Skeletal muscle cell (primary cell): ENCODE data around the gene IFT80.
"Not testable (repeated sequence)": the region's sequence is repeated elsewhere in the genome, so short reads cannot be mapped to it uniquely, and the experiment has no call there.

ENCODE experiments used
- DNase-seq: peaks from one replicate; pipeline ENCODE4 v3.0.0-alpha.2; 2010; ENCODE audit warnings: low read depth
- H3K4me3 ChIP-seq: 2 replicates; pipeline ENCODE4 v1.5.1; 2011; ENCODE audit warnings: low read depth, mild to moderate bottlenecking, control low read depth, low read length, moderate library complexity

Gene IFT80

DNA sequence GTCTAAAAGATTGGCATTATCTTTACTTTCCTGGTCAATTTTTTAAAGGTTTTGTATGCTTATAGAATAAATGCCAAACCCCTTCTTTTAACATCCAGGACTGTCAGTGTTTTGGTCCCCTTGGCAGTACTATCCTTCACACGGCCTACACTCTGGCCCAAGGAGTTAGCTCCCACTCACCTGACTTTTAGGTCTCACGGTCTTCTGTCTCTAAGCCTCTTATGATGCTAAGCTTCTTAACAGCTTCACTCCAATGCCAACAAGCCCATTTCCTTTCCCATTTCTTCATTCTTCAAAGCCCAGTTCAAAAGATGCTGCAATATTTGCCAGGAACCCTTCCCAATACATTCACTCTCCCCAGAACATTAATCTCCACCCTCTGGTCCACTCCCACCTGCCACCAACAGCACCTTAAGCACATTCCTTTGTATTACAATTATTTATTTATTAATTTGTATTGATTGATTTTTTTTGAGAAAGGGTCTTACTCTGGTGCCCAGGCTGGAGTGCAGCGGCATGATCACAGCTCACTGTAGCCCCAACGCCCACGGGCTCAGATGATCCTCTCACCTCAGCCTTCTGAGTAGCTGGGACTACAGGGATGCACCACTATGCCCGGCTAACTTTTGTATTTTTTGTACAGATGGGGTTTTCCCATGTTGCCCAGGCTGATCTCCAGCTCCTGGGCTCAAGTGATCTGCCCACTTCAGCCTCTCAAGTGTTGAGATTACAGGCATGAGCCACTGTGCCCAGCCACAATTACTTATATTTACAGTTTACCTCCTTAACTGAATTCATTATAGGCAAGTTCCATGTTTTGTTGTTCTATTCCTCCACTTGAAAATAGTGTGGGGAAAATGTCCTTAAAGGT, 27.8 kb downstream of the IFT80 start:
- no peak overlapping the region for H3K4me3 ChIP-seq
- no peak for DNase-seq

DNA sequence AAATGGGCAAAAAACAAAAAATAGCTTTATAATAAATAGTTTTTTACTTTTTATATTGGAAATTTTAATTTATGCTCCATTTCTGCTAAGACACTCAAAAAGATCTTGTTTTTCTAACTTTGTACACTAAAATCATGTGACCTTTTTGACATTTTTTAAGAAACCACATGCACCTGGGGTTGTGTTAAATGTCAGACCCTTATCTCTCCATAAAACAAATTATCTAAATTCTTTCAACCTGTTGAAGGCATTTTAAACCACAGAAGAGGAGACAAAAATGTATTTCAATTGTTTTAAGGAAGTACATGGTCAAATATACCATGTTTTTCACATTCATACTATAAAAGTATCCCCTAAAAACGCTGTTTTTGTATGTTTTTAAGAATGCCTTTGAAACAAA, 29.2 kb downstream of the IFT80 start:
- DNase-seq: no peak
- no peak overlapping the region for H3K4me3 ChIP-seq

DNA sequence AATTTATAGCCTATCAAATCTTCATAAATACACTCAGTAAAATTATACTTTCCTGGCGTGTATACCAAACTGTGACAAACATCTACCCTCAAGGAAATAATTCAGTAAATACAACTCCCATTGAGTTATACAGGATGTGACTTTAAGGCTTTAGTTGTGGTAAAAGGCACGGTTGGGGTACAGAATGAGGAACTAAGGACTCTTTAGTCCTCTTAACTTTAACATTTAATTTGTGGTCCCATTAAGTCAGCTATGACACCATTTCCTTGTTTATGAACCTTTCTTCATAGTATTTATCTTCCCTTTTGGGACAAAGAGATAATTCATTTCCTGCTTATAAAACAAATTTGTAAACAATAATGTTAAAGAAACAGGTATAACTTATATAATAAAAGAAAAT, 30.2 kb downstream of the IFT80 start:
- no peak for DNase-seq
- H3K4me3 ChIP-seq: no peak overlapping the region

DNA sequence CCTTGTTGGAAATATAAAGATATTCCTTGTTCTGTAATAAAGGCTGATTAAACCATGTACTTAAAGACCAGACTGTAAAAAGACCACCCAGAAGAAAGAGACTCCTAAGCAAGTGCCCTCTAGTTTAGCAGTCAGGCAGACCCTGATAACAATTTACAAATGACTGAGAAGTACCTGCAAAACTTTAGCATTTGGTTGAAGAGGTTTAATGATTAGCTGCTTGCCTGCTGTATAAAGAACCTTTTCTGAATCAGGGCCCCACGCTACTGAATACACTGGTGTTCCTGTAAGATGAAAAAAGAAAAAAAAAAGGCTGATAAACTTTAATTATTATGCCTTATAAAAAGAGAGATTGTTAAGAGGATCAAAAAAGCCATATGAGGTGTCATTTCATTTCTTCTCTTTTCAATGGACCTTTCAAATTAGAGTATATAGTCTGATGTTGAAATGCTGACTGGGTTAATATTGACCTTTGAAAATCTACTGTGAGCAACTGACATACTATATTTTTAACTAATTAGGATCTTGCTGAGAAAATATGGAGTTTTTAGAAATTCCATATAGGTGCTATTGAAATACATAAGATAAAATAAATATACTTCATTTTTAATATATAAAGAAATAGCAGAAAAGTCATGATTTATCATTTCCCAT, 33.0 kb downstream of the IFT80 start:
- no peak overlapping the region for H3K4me3 ChIP-seq
- DNase-seq: no peak

DNA sequence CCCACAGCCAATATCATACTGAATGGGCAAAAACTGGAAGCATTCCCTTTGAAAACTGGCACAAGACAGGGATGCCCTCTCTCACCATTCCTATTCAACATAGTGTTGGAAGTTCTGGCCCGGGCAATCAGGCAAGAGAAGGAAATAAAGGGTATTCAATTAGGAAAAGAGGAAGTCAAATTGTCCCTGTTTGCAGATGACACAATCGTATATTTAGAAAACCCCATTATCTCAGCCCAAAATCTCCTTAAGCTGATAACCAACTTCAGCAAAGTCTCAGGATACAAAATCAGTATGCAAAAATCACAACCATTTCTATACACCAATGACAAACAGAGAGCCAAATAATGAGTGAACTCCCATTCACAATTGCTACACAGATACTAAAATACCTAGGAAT, 36.1 kb downstream of the IFT80 start:
- H3K4me3 ChIP-seq, DNase-seq: not testable (repeated sequence)

DNA sequence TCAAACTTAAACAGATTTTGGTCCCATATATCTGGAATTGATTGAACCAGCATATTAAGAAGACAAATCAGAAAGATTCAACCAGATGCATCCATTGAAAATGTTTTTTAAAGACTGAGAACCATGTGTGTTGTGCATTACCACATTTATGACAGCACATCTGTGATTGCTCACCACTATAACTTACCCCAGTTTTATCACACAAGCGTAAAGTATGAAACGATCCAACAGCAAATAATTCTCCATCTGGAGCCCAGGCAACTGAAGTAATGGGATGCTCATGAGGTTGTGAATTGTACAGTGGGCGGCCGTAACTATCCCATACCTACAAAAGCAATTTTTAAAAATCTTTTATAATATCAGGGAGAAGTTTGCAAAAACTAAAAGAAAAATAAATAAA, 43.2 kb downstream of the IFT80 start:
- H3K4me3 ChIP-seq: no peak overlapping the region
- DNase-seq: no peak

DNA sequence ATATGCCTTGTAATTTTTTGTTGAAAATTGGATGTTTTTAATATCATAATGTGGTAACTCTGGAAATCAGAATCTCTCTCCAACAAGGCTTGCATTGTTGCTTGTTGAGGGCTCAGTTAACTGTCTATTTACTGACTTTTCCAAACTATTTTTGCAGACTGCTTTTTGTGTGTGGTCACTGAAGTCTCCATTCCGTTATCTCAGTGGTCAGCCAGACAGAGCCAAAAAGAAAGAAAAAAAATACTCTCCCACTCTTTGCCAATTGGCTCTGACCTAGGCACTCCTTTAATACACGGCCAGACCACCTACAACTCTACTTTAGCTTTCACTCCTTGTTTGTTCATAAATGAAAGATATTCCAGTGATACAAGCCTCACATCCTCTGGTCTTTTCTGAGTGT, 52.5 kb downstream of the IFT80 start:
- H3K4me3 ChIP-seq: no peak overlapping the region
- DNase-seq: no peak

DNA sequence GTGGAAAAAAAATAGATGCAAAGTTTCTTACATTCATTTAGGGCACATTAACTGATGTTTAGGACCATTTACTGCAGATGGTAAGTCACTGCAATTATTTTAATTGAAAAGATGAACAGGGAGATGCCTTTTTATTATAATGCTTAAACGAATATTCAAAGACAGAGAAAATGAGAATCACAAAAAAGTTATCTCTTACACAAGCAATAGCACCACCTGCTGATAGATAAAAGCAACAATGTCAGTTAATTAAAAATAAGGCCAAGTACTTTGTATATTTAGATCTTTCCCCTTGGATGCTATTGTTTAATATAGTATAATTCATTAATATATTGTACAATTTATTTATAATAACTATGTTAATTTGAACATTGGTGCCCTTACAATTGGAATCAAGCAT, 55.9 kb downstream of the IFT80 start:
- H3K4me3 ChIP-seq: no peak overlapping the region
- no peak for DNase-seq

DNA sequence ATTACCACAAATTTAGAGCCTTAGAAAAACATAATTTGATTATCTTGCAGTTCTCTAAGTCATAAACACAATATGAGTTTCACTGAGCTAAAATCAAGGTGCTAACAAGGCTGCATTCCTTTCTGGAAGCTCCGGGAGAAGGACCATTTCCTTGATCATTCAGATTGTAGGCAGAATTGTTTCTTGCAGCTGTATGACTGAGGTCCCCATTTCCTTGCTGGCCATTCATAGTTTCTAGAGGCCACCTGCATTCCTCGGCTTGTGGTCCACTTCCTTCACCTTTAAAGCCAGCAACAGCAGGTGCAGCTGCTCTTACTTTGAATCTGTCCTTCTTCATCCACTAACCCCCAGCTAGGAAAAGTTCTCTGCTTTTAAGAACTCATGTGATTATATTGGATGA, 58.7 kb downstream of the IFT80 start:
- no peak for DNase-seq
- no peak overlapping the region for H3K4me3 ChIP-seq

DNA sequence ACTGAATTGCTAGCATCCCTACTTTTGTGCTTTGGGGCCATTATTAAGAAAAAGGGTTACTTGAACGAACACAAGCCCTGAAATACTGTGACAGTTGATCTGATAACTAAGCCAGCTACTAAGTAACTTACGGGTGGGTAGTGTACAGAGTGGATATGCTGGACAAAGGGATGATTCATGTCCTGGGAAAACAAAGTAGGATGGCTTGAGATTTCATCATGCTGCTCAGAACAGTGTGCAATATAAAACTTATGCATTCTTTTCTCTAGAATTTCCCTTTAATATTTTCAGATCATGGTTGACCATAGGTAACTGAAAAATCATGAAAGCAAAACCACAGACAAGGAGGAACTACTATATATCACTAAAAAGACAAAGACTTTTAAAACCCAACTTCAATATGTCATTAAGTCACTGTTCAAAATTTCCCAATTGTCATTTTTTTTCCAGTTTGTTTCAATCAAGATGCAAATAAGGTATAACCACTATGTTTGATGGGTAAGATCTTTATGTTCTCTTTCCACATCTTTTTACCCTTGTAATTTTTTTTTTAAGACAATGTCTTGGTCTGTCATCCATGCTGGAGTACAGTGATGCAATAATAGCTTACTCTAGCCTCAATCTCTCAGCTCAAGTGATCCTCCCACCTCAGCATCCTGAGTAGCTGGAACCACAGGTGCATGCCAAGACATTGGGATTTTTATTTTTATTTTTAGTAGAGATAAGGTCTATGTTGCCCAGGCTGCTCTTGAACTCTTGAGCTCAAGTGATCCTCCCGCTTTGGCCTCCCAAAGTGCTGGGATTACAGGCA, 67.7 kb downstream of the IFT80 start:
- no peak overlapping the region for H3K4me3 ChIP-seq
- DNase-seq: peak; percentile 88

DNA sequence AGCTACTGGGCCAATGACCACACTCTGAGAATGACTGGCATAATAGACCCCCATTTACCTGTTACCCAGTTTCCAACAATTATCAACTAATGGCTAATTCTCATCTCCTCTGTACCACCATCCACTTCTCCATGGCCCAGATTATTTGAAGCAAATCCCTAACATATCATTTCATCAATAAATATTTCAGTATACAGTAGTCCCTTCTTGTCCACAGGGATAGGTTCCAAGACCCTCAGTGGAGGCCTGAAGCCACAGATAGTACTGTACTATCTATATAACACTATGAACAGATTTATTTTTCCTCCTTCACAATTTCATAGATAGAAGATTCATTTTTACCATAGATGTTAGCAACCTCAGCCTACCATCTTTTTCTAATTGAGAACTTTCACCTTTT, 68.3 kb downstream of the IFT80 start:
- H3K4me3 ChIP-seq: no peak overlapping the region
- no peak for DNase-seq

DNA sequence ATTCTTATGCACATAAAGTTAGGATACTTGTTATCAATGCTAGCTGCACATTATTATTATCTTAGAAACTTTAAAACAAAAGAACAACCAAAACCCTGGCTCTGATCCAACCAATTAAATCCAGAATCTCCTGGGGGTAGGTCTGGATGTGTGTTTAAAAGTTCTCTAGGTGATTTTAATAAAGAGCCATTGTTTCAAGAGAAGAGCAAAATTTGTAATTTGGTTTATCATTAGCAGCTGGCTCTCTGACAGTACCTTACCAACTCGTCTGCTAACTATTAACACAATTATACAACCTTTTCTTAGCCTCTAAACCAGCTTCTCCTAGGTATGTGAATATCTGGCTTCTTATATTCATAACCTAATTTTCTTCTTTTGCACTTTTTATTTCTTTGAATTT, 68.9 kb downstream of the IFT80 start:
- DNase-seq: no peak
- H3K4me3 ChIP-seq: no peak overlapping the region

DNA sequence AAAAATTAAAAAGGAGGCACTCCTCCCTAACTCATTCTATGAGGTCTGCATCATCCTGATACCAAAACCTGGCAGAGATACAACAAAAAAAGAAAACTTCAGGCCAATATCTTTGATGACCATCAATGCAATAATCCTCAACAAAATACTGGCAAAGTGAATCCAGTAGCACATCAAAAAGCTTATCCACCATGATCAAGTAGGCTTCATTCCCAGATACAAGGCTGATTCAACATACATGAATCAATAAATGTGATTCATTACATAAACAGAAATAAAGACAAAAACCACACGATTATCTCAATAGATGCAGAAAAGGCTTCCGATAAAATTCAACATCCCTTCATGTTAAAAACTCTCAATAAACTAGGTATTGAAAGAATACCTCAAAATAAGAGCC, 72.7 kb downstream of the IFT80 start:
- DNase-seq, H3K4me3 ChIP-seq: not testable (repeated sequence)

DNA sequence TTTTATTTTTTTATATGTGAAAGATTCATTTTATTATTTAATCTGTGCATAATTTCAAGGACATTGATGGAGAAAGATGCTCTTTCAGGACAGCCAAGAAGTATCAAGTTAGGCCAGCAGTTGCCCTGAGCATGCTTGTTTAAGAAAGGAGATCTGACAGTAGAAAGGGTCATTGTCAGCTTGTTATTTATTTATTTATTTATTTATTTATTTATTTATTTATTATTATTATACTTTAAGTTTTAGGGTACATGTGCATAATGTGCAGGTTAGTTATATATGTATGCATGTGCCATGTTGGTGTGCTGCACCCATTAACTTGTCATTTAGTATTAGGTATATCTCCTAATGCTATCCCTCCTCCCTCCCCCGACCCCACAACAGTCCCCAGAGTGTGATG, 77.2 kb downstream of the IFT80 start:
- DNase-seq: not testable (repeated sequence)

DNA sequence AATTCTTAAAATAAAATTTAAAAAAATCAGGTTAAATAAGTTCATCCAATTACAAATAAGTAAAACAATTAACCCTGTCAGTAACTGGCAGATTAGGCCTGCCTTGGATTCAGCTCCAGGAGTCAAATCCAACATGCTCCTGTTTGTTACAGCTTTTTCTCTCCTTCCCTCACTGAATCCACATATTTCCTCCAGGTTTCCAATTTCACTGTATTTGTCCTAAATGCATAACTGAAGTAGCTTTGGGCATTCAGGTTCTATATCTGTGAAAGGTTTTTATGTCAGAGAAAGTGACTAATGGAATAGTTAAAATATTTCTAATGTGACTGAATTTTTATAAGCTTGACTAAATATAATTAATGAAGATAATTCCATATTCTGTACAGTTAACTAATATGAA, 79.7 kb downstream of the IFT80 start:
- H3K4me3 ChIP-seq: no peak overlapping the region
- no peak for DNase-seq

More for the DNA sequence above, 77.2 kb downstream of the IFT80 start:
- not testable (repeated sequence) for H3K4me3 ChIP-seq

DNA sequence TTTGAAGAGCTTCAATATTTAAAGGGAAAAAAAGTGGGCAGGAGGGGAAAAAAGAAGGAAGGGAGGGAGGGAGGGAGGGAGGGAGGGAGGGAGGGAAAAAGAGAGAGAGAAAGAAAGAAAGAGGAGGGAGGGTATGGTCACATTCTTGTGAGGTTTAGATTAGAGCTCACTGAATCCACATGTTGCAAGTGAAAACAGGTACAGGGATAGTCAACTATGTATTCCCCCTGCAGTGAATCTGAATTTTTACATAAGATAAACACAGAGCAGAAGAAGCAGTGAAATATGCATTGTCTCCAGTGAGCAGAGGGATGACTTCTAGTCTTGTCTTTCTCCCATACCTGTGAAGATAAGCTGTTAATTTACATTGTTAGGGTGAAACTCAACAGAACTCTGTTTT, 84.0 kb downstream of the IFT80 start:
- H3K4me3 ChIP-seq: no peak overlapping the region
- no peak for DNase-seq

DNA sequence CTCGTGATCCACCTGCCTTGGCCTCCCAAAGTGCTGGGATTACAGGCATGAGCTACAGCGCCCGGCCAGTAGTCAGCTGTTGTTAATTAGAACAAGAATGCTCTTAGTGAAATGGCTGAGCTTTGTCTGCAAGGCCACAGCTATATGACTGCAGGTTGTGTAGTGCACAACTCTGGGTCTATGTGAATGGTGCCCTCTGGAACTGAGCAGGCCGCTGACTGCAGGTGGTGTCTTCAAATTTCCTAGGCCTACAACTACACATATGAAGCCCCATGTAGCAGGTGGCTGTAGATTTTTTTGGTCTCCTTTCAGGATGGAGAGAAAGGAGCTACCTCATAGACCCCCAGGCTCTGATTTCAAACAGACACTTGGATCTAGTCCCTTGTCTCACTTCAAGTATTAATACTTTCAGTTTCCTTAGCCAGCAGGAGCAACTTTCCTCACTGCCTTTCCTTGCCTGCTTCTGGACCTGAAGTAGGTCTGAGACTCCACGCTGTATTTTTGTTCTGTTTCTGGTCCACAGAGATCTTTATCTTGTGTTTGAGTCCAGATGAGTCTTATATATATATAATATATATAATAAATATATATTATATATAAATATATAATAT, 86.9 kb downstream of the IFT80 start:
- DNase-seq: no peak
- H3K4me3 ChIP-seq: no peak overlapping the region

DNA sequence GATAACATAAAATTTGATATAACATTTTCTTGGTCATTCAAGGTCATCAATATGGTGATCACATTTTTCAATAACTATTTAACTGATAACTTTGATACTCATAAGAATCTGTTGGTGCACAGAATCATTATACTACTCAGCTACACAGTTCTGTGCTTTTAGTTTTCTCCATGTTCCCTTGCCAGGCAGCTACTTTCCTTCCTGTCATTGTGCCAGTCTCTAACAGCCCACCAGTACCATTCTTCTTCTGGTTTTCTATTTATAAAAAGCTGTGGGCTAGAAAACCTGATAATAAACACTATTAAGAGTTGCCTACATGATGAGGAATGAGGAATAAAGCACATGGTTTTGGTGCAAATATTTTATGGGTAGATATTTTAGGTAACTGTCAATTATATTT, 96.2 kb downstream of the IFT80 start:
- no peak overlapping the region for H3K4me3 ChIP-seq

DNA sequence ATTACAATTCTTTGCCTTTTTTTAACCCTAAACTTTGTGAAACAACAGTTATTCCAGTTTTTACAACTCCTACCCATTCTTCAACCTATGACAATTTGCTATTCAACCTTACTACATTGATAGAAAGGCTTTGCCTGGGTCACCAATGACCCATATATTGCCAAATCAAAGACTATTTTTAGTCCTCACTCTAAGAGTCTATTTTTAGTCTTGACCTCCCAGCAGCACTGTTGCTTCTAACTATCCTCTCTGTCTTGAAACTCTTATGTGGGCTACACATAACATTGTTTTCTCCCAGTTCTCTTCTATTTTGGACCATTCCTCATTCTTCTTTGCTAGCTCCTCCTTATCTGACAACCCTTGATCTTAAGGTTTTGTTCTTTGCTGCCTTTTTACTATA, 102.4 kb downstream of the IFT80 start:
- no peak overlapping the region for H3K4me3 ChIP-seq
- DNase-seq: no peak

More for the DNA sequence above, 96.2 kb downstream of the IFT80 start:
- DNase-seq: no peak

DNA sequence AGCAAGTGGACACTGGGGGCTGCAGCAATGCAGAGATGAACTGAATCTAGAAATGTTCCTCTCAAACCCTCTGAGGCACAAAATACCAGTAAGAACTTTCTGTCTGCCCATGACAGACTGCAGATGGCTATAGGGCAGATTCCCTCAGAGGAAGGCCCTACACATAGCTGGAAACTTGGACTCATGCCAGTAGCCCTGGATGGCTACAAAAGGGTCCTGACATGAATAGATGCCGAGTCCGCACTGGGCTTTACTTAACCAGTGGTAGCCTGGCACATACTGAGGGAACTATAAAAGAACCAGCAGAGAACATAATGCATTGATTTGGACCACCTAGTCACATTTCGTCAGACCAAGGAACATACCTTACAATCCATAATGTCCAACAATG, 107.1 kb downstream of the IFT80 start:
- H3K4me3 ChIP-seq: no peak overlapping the region
- no peak for DNase-seq
